CD14-positive monocyte (primary cell): Measurements from ENCODE around the gene IGLL1. TPM values are rescaled to one million over a fixed set of nuclear protein-coding genes. Genes with fewer than 3 reads are reported as not detected.

Source experiments
- DNase-seq, 3 donors: peaks; one replicate each; pipeline ENCODE4 v3.0.0-alpha.2; 2011 to 2022
- H2AFZ ChIP-seq: 2 replicates; pipeline ENCODE4 v1.6.0; 2012; ENCODE audit warnings: mild to moderate bottlenecking, low read depth, low read length, inconsistent platforms; ENCODE audit not compliant: insufficient read depth, poor library complexity, severe bottlenecking
- H3K27ac ChIP-seq, 2 donors: 1 replicate in 1 of 2; 2 replicates in 1 of 2; pipeline ENCODE4 v1.5.1; 2012 to 2013; ENCODE audit warnings: low read length in 2 of 2, control low read depth in 1 of 2, inconsistent platforms in 1 of 2, low read depth in 1 of 2, mild to moderate bottlenecking in 1 of 2
- H3K27me3 ChIP-seq, 2 donors: one replicate each; pipeline versions ENCODE4 v1.6.0 to v1.6.1; 2011 to 2013; ENCODE audit warnings: low read length in 2 of 2; ENCODE audit not compliant: control insufficient read depth in 2 of 2, insufficient read depth in 2 of 2
- H3K36me3 ChIP-seq, 2 donors: replicated peaks in 1 of 2; 1 replicate in 1 of 2; 2 replicates in 1 of 2; pipeline versions ENCODE4 v1.5.1 to v1.6.1; 2012 to 2013; ENCODE audit warnings: low read length in 2 of 2, control low read depth in 1 of 2, inconsistent platforms in 1 of 2, mild to moderate bottlenecking in 1 of 2; ENCODE audit not compliant: insufficient read depth in 2 of 2, control insufficient read depth in 1 of 2
- H3K4me1 ChIP-seq, 2 donors: 1 replicate in 1 of 2; 2 replicates in 1 of 2; pipeline versions ENCODE4 v1.5.1 to v1.6.1; 2012 to 2013; ENCODE audit warnings: low read length in 2 of 2, control low read depth in 1 of 2, inconsistent platforms in 1 of 2, mild to moderate bottlenecking in 1 of 2, moderate library complexity in 1 of 2; ENCODE audit not compliant: insufficient read depth in 2 of 2, control insufficient read depth in 1 of 2
- H3K4me2 ChIP-seq: replicated peaks from 2 replicates; pipeline ENCODE3; 2012; ENCODE audit warnings: low read length, moderate library complexity, mild to moderate bottlenecking; ENCODE audit not compliant: poor library complexity, severe bottlenecking; ENCODE audit errors: extremely low read depth
- H3K4me3 ChIP-seq, 3 experiments: fragments of 200-600 bp in 1 of 3; sonication (generic) in 1 of 3; replicated peaks in 1 of 3; 1 replicate in 2 of 3; 2 replicates in 1 of 3; pipeline ENCODE4 v1.5.1; 2011 to 2013; ENCODE audit warnings: low read length in 3 of 3, mild to moderate bottlenecking in 3 of 3, control low read depth in 2 of 3, low read depth in 2 of 3, inconsistent platforms in 1 of 3, moderate library complexity in 1 of 3
- H3K79me2 ChIP-seq: 2 replicates; pipeline ENCODE4 v1.6.0; 2012; ENCODE audit warnings: mild to moderate bottlenecking, control low read depth, inconsistent platforms, low read length, moderate library complexity; ENCODE audit not compliant: insufficient read depth
- H3K9ac ChIP-seq: 2 replicates; pipeline ENCODE4 v1.6.0; 2017; ENCODE audit warnings: low read length, mild to moderate bottlenecking; ENCODE audit not compliant: insufficient read depth, poor library complexity, severe bottlenecking
- H3K9me3 ChIP-seq, 2 donors: replicated peaks in 1 of 2; 1 replicate in 1 of 2; 2 replicates in 1 of 2; pipeline versions ENCODE4 v1.5.1 to v1.6.1; 2012 to 2013; ENCODE audit warnings: low read length in 2 of 2, control low read depth in 1 of 2; ENCODE audit not compliant: control insufficient read depth in 1 of 2, insufficient read depth in 1 of 2
- H4K20me1 ChIP-seq: 2 replicates; pipeline ENCODE4 v1.6.0; 2012; ENCODE audit warnings: mild to moderate bottlenecking, low read length, control low read depth, moderate library complexity; ENCODE audit not compliant: insufficient read depth
- H3K27ac Mint-ChIP-seq, 7 donors: one replicate each; pipeline ENCODE4 v1.8.0; 2020; ENCODE audit warnings: mild to moderate bottlenecking in 7 of 7, mixed read lengths in 7 of 7, moderate library complexity in 6 of 7, inconsistent platforms in 2 of 7
- H3K27me3 Mint-ChIP-seq, 3 donors: one replicate each; pipeline ENCODE4 v1.8.0; 2021 to 2022; ENCODE audit warnings: low read depth in 3 of 3, mild to moderate bottlenecking in 3 of 3, mixed read lengths in 3 of 3, moderate library complexity in 3 of 3, inconsistent platforms in 1 of 3
- H3K36me3 Mint-ChIP-seq, 2 donors: one replicate each; pipeline ENCODE4 v1.8.0; 2020; ENCODE audit warnings: mixed read lengths in 2 of 2, inconsistent platforms in 1 of 2, mild to moderate bottlenecking in 1 of 2
- H3K4me1 Mint-ChIP-seq: one replicate; pipeline ENCODE4 v1.8.0; 2020; ENCODE audit warnings: mild to moderate bottlenecking, mixed read lengths
- H3K4me3 Mint-ChIP-seq, 2 donors: one replicate each; pipeline ENCODE4 v1.8.0; 2020; ENCODE audit warnings: mild to moderate bottlenecking in 2 of 2, mixed read lengths in 2 of 2, moderate library complexity in 1 of 2
- H3K9me3 Mint-ChIP-seq, 7 donors: one replicate each; pipeline ENCODE4 v1.8.0; 2020 to 2022; ENCODE audit warnings: mixed read lengths in 7 of 7, mild to moderate bottlenecking in 6 of 7, moderate library complexity in 6 of 7, inconsistent platforms in 2 of 7
- CTCF ChIP-seq: fragments of 200-600 bp; IDR thresholded peaks from one replicate; pipeline ENCODE4 v1.8.0; 2022; ENCODE audit warnings: antibody characterized with exemption, mild to moderate bottlenecking
- WGBS: methylation state at CpG from one replicate; pipeline ENCODE4 v1.1.5; 2013; ENCODE audit warnings: missing lambda C conversion rate; ENCODE audit not compliant: insufficient coverage; 5-methylcytosine and 5-hydroxymethylcytosine counted together
- intact Hi-C, 2 donors: fragments of 100-400 bp; cut with micrococcal nuclease; formaldehyde crosslinking; loops; one replicate each; pipeline versions ENCODE4 v1.15.0 to v1.15.1; 2023
- polyA plus RNA-seq, 3 donors: library from polyadenylated mRNA; depleted of rRNA in 1 of 3; unstranded in 2 of 3; stranded (reverse) in 1 of 3; fragments of 300-500 nt in 2 of 3; fragments of >200 nt in 1 of 3; fragmentation: Illumina TruSeq in 2 of 3; gene quantifications; 1 replicate in 2 of 3; 2 replicates in 1 of 3; pipeline ENCODE4 v1.2.3, GENCODE V29; 2012 to 2021

The IGLL1 gene
- polyA plus RNA-seq, 3 donors, result not detected

GRCh38 chr22:23534851-23535717 lies 45.0 kb downstream of the IGLL1 start:
- Histone ChIP-seq H3K4me1 (peaks cover 0 to 3% of the 10 kb centered on the region in 2 donors), H3K4me3 (no peak overlapping the region), H3K4me2 (no peak overlapping the region), H3K9me3 (no peaks in the 10 kb centered on the region), H3K9ac (no peak overlapping the region), H3K27ac (no peak overlapping the region), H3K79me2 (no peaks in the 10 kb centered on the region), H2AFZ (no peak overlapping the region), H4K20me1 (no peaks in the 10 kb centered on the region), H3K27me3 (no peaks in the 10 kb centered on the region), H3K36me3 (no peaks in the 10 kb centered on the region)
- H3K4me3 Mint-ChIP-seq, result no peak overlapping the region
- H3K36me3 Mint-ChIP-seq, result no peaks in the 10 kb centered on the region
- 94% methylated on average over 23 of the region's 29 CpGs for WGBS
- peaks cover 0 to 18% (median 13%) of the 10 kb centered on the region in 3 donors for H3K27me3 Mint-ChIP-seq
- intact Hi-C loops, result no loop called here
- no peaks in the 10 kb centered on the region for H3K9me3 Mint-ChIP-seq
- H3K27ac Mint-ChIP-seq, result no peak overlapping the region
- no peak for TF ChIP-seq CTCF
- peaks cover 8% of the 10 kb centered on the region for H3K4me1 Mint-ChIP-seq
- no peak for DNase-seq

- H3K36me3 ChIP-seq, result no peaks in the 10 kb centered on the region
- Mint-ChIP-seq H3K4me3 (no peak overlapping the region), H3K27ac (peak overlapping the region in 1 of 7 donors; percentile 11), H3K4me1 (peaks cover 3% of the 10 kb centered on the region), H3K9me3 (no peaks in the 10 kb centered on the region), H3K27me3 (peaks cover 0 to 21% (median 13%) of the 10 kb centered on the region in 3 donors), H3K36me3 (no peaks in the 10 kb centered on the region)
- H3K9ac ChIP-seq, result no peak overlapping the region
- H3K9me3 ChIP-seq, result no peaks in the 10 kb centered on the region
- H2AFZ ChIP-seq, result no peak overlapping the region
- H3K27me3 ChIP-seq, result no peaks in the 10 kb centered on the region
- no peak overlapping the region for H3K4me3 ChIP-seq
- H3K4me1 ChIP-seq, result peaks cover 0 to under 1% of the 10 kb centered on the region in 2 donors
- WGBS, result 75% methylated on average over 3 of the region's 10 CpGs
- intact Hi-C loops, result no loop called here
- H3K4me2 ChIP-seq, result no peak overlapping the region
- H4K20me1 ChIP-seq, result no peaks in the 10 kb centered on the region
- no peak overlapping the region for H3K27ac ChIP-seq
- no peaks in the 10 kb centered on the region for H3K79me2 ChIP-seq
- DNase-seq, result no peak
- TF ChIP-seq CTCF, result no peak
Observed at GRCh38 chr22:23534201-23534850, 45.8 kb downstream of the IGLL1 start.
